ENCODE data around the gene C6orf15. TPM values are rescaled to one million over a fixed set of nuclear protein-coding genes. Genes with fewer than 3 reads are reported as not detected.

The C6orf15 gene
- total RNA-seq, 6 experiments from 2014 or later: not detected

DNA sequence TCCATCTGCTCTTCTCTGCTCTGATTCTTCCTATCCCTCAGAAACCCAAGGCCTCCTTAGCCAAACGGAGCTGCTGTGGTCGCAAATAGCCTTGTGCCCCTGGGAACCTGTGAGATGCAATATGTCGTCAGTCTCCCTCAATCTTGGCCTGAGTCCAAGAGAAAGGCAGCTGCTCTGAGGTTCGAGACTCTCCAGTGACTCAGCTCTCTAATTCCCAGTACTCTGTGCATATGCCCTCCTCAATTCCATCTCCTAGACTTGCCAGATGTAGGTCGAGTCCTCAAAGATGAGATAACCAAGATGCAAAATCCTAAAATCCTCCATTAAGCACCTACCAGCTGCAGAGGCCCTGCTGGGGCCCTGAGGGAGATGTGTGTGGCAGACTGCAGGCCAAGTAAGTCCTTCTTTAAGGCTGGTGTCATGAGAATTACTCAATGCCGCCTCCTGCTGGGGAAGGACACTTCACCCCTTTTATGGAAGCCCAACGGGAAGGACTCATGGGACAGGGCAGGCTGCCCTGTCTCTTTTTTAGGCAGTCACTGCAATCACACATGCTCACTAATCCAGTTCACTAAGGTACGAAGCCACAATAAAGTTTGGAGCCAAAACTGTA, 28.5 kb downstream of the C6orf15 start:
- H3K9me3 Mint-ChIP-seq: no peaks in the 10 kb centered on the region
- TF ChIP-seq, protein P1, sequence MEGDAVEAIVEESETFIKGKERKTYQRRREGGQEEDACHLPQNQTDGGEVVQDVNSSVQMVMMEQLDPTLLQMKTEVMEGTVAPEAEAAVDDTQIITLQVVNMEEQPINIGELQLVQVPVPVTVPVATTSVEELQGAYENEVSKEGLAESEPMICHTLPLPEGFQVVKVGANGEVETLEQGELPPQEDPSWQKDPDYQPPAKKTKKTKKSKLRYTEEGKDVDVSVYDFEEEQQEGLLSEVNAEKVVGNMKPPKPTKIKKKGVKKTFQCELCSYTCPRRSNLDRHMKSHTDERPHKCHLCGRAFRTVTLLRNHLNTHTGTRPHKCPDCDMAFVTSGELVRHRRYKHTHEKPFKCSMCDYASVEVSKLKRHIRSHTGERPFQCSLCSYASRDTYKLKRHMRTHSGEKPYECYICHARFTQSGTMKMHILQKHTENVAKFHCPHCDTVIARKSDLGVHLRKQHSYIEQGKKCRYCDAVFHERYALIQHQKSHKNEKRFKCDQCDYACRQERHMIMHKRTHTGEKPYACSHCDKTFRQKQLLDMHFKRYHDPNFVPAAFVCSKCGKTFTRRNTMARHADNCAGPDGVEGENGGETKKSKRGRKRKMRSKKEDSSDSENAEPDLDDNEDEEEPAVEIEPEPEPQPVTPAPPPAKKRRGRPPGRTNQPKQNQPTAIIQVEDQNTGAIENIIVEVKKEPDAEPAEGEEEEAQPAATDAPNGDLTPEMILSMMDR (IDR thresholded peaks at IDR 0.05): peak; percentile 78
- H3K36me3 Mint-ChIP-seq (ENCODE audit: low read depth): no peaks in the 10 kb centered on the region

DNA sequence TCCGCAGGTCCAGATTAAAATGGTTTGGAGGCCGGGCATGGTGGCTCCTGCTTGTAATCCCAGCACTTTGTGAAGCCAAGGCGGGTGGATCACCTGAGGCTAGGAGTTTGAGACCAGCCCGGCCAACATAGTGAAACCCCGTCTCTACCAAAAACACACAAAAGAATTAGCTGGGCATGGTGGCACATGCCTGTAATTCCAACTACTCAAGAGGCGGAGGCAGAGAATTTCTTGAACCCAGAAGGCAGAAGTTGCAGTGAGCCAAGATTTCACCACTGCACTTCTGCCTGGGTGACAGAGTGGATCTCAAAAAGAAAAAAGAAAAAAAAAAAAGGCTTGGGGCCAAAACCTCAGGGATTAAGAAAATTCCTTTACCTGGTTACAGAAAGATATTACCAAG, 30.5 kb downstream of the C6orf15 start:
- H3K4me3 Mint-ChIP-seq: no peak overlapping the region
- no peaks in the 10 kb centered on the region for H3K36me3 Mint-ChIP-seq (ENCODE audit: low read depth)
- H3K4me1 Mint-ChIP-seq (ENCODE audit: low read depth): peaks cover 43% of the 10 kb centered on the region
- DNase-seq: no peak
- H3K9me3 Mint-ChIP-seq: no peaks in the 10 kb centered on the region
- H3K27ac Mint-ChIP-seq: no peak overlapping the region
- peaks cover 2% of the 10 kb centered on the region; the same call in 1 of the 2 replicates for H3K27me3 Mint-ChIP-seq (ENCODE audit: insufficient read depth)
- TF ChIP-seq, protein P1 (IDR thresholded peaks at IDR 0.05): no peak

More for the DNA sequence above, 28.5 kb downstream of the C6orf15 start:
- DNase-seq: peak; percentile 64
- no peak overlapping the region for H3K4me3 Mint-ChIP-seq
- peak overlapping the region; percentile 16; the same call in 1 of the 2 replicates for H3K27ac Mint-ChIP-seq
- peaks cover 52% of the 10 kb centered on the region for H3K4me1 Mint-ChIP-seq (ENCODE audit: low read depth)
- peaks cover 2% of the 10 kb centered on the region; the same call in 1 of the 2 replicates for H3K27me3 Mint-ChIP-seq (ENCODE audit: insufficient read depth)

DNA sequence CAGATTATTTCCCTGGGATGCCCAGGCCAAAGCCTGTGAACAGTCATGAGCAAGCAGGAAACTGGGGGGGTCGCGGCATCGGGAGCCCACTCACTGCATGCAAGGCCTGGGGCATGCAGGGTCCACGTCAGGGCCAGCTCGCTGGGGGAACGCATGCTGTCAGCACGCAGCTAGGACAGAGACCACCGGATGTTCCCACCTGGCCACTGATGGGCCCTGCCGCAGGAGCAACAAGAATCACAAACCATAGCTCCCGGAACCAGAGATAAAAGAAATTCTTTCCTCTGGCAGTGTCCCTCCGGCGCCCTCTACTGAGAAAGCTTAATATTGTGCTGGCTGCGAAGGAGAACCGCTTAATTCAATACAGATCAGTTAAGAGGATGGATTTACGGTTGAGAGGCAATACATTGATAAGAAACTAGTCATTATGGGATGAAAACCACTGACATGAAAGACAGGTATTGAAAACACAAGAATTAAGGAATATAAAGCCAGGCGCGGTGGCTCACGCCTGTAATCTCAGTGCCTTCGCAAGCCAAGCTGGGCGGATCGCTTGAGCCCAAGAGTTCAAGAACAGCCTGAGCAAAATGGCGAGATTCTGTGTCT, 32.6 kb downstream of the C6orf15 start:
- TF ChIP-seq, protein P1 (IDR thresholded peaks at IDR 0.05): peak; percentile 82
- H3K4me3 Mint-ChIP-seq: peak overlapping the region; percentile 32; the same call in 1 of the 2 replicates
- H3K9me3 Mint-ChIP-seq: no peaks in the 10 kb centered on the region
- DNase-seq: peak; percentile 59
- H3K27me3 Mint-ChIP-seq (ENCODE audit: insufficient read depth): peaks cover 2% of the 10 kb centered on the region
- H3K36me3 Mint-ChIP-seq (ENCODE audit: low read depth): no peaks in the 10 kb centered on the region
- H3K27ac Mint-ChIP-seq: no peak overlapping the region
- H3K4me1 Mint-ChIP-seq (ENCODE audit: low read depth): peaks cover 37% of the 10 kb centered on the region

DNA sequence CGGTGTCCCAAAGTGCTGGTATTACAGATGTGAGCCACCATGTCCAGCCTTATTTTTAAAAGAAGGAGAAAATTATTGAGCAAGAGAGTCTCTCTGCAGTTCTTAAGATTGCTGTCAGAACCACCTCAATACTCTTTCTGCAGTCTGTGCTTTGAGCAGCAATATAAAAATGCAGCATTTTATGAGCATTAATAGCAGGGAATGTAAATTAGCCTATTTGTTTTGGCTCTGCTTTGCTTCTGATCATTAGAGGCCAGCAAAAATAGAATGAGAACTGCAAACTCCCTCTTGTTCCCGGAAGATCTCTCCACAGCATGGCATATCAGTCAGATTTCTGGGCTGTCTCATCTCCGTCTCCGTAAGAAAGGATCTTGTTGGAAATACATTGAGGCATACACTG, 35.8 kb downstream of the C6orf15 start:
- H3K36me3 Mint-ChIP-seq (ENCODE audit: low read depth): no peaks in the 10 kb centered on the region

DNA sequence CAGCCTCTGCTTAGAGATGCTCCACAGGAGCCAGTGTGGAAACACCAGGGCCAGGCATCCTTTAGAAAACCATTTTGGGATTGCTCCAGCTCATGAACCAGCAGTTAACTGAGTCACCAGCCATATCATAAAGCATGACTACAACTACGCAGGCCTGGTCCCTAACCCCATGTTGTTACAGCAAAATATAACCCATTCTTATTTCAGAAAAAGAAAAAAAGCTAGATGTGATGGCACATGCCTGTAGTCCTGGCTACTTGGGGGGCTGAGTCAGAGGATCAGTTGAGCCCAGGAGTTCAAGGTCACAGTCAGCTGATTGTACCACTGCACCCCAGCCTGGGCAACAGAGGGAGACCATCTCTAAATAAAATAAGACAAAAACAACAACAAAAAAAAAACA, 36.8 kb downstream of the C6orf15 start:
- H3K9me3 Mint-ChIP-seq: no peaks in the 10 kb centered on the region
- TF ChIP-seq, protein P1 (IDR thresholded peaks at IDR 0.05): no peak
- peaks cover 2% of the 10 kb centered on the region; the same call in 1 of the 2 replicates for H3K27me3 Mint-ChIP-seq (ENCODE audit: insufficient read depth)
- peak; percentile 80 for DNase-seq
- H3K4me1 Mint-ChIP-seq (ENCODE audit: low read depth): peaks cover 50% of the 10 kb centered on the region
- H3K27ac Mint-ChIP-seq: peak overlapping the region; percentile 83
- H3K36me3 Mint-ChIP-seq (ENCODE audit: low read depth): no peaks in the 10 kb centered on the region
- H3K4me3 Mint-ChIP-seq: no peak overlapping the region

More for the DNA sequence above, 35.8 kb downstream of the C6orf15 start:
- peaks cover 45% of the 10 kb centered on the region for H3K4me1 Mint-ChIP-seq (ENCODE audit: low read depth)
- DNase-seq: no peak
- 0 out of 2 replicates have a peak overlapping the region, but pooled peaks have one; percentile 19 for H3K27ac Mint-ChIP-seq
- H3K27me3 Mint-ChIP-seq (ENCODE audit: insufficient read depth): peaks cover 2% of the 10 kb centered on the region
- TF ChIP-seq, protein P1 (IDR thresholded peaks at IDR 0.05): no peak
- no peaks in the 10 kb centered on the region for H3K9me3 Mint-ChIP-seq
- no peak overlapping the region for H3K4me3 Mint-ChIP-seq

All from HFFc6 (cell line).